ENCODE measurements around the gene RIF1.
A peak's percentile ranks its signal among the peaks of the same experiment; 100 is the strongest.

Gene RIF1, protein sequence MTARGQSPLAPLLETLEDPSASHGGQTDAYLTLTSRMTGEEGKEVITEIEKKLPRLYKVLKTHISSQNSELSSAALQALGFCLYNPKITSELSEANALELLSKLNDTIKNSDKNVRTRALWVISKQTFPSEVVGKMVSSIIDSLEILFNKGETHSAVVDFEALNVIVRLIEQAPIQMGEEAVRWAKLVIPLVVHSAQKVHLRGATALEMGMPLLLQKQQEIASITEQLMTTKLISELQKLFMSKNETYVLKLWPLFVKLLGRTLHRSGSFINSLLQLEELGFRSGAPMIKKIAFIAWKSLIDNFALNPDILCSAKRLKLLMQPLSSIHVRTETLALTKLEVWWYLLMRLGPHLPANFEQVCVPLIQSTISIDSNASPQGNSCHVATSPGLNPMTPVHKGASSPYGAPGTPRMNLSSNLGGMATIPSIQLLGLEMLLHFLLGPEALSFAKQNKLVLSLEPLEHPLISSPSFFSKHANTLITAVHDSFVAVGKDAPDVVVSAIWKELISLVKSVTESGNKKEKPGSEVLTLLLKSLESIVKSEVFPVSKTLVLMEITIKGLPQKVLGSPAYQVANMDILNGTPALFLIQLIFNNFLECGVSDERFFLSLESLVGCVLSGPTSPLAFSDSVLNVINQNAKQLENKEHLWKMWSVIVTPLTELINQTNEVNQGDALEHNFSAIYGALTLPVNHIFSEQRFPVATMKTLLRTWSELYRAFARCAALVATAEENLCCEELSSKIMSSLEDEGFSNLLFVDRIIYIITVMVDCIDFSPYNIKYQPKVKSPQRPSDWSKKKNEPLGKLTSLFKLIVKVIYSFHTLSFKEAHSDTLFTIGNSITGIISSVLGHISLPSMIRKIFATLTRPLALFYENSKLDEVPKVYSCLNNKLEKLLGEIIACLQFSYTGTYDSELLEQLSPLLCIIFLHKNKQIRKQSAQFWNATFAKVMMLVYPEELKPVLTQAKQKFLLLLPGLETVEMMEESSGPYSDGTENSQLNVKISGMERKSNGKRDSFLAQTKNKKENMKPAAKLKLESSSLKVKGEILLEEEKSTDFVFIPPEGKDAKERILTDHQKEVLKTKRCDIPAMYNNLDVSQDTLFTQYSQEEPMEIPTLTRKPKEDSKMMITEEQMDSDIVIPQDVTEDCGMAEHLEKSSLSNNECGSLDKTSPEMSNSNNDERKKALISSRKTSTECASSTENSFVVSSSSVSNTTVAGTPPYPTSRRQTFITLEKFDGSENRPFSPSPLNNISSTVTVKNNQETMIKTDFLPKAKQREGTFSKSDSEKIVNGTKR (N-terminal part only)

DNA sequence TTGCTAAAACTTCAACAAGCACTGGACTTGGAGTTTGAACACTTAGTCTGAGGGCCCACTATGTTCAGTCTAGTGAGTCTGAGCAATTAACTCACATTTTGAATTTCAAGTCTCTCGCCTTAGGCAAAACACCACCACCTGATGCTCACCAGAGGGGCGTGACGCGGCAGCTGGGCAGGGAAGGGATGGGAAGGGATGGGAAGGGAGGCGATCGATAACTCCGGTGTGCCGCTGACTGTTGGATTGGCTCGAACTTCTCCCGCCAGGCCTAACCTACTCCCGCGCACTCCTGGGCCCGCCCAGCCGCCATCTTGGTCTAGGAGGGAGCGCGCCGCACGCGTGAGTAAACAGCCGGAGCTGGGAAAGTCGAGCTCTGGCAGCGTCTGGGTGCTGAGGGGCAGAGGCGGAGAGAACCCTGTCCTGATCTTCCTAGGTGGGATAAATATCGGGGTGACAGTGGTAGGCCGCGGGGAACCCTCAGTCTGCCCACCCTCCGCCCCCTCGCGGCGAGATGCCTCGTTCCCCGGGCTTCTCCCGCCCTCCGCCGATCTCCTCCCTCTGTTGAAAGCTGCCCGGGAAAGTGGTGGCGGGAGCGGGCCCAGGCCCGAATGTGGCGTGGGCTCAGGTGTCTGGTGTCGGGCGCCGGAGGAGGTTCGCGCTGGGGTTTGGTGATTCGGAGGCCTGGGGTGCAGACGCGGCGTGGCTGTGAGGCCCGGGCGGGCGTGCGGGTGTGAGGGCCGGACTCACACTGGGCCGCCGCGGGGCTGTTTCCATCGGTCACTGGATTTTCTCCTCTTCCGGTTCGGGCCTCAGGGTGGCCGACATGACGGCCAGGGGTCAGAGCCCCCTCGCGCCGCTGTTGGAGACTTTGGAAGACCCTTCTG is at the start of gene RIF1:
Gene RIF1, plus strand, starts transcription at position 302 of the 884 bp plus-strand sequence. Its CDS starts 522 bp downstream, at position 824.
- H3K4me1 ChIP-seq (ENCODE audit: insufficient read depth, low read length) = peaks cover 6% of the 10 kb centered on the region
- no peaks in the 10 kb centered on the region for H3K27me3 ChIP-seq (ENCODE audit: insufficient read depth, low read length)
- H3K9me3 ChIP-seq (ENCODE audit: insufficient read depth, low read depth, low read length) = no peaks in the 10 kb centered on the region
- H3K9ac ChIP-seq (ENCODE audit: low read depth, low read length) = peak within 1 kb of the TSS; percentile 99
- peak within 1 kb of the TSS; percentile 59 for H3K27ac ChIP-seq (ENCODE audit: low read length)
- peaks cover 35% of the 10 kb centered on the region for H3K36me3 ChIP-seq (ENCODE audit: insufficient read depth, low read depth, low read length)
- H3K4me3 ChIP-seq (ENCODE audit: low read length) = peak within 1 kb of the TSS; percentile 91

DNA sequence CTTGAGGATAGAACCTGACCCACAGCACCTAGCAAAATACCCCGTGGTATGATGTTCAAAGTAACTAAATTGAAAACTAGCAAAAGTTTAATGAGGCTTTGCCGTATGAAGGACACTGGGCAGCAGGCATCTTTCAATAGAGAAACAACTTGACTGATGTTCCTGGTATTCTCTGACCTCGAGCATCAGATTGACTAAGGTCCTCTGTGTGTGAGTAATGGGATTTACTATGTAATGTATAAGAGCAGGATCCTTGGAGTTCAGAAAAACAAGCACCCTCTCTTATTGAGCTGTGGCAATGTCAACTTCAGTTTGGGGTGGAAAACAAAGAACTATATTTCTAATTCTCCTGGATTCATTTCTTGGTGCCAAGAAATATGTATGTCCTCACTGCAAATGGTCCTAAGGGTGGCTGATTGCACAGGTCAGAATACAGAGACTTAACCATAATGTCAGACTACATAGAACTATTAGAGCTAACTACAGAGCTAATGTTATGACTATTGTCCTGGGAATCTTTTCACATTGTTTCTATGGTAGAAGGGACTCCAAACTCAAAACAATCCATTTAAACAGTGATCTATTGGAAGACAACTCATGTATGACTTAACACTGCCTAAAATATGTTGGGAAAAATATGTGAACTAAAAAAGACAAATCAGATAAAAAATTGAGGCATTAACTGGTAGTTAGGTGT is 47.9 kb upstream of the RIF1 start:
- H3K36me3 ChIP-seq (ENCODE audit: insufficient read depth, low read depth, low read length) = no peaks in the 10 kb centered on the region
- no peaks in the 10 kb centered on the region for H3K27me3 ChIP-seq (ENCODE audit: insufficient read depth, low read length)
- no peak overlapping the region for H3K9ac ChIP-seq (ENCODE audit: low read depth, low read length)
- H3K4me3 ChIP-seq (ENCODE audit: low read length) = no peak overlapping the region
- H3K9me3 ChIP-seq (ENCODE audit: insufficient read depth, low read depth, low read length) = no peaks in the 10 kb centered on the region
- H3K27ac ChIP-seq (ENCODE audit: low read length) = no peak overlapping the region
- peaks cover 16% of the 10 kb centered on the region; the same call in 1 of the 2 replicates for H3K4me1 ChIP-seq (ENCODE audit: insufficient read depth, low read length)

DNA sequence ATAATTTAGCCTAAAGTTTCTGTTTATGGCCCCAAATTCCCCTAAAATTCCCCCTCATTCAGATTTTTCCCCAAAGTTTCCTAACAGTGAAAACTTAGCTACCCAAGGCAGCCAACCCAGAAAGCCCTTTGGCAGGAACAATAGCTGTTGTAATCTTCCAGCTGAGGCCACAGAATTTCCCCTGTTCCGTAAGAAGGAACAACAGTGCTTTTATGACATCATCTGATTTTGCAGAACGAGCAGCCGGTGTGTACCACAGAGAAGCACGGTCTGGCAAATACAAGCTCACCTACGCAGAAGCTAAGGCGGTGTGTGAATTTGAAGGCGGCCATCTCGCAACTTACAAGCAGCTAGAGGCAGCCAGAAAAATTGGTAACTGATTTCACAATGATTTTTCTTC is 46.0 kb upstream of the RIF1 start:
- no peaks in the 10 kb centered on the region for H3K9me3 ChIP-seq (ENCODE audit: insufficient read depth, low read depth, low read length)
- H3K27ac ChIP-seq (ENCODE audit: low read length) = no peak overlapping the region
- H3K4me3 ChIP-seq (ENCODE audit: low read length) = no peak overlapping the region
- no peak overlapping the region for H3K9ac ChIP-seq (ENCODE audit: low read depth, low read length)
- H3K27me3 ChIP-seq (ENCODE audit: insufficient read depth, low read length) = no peaks in the 10 kb centered on the region
- H3K36me3 ChIP-seq (ENCODE audit: insufficient read depth, low read depth, low read length) = no peaks in the 10 kb centered on the region
- peaks cover 1% of the 10 kb centered on the region; the same call in 1 of the 2 replicates for H3K4me1 ChIP-seq (ENCODE audit: insufficient read depth, low read length)

DNA sequence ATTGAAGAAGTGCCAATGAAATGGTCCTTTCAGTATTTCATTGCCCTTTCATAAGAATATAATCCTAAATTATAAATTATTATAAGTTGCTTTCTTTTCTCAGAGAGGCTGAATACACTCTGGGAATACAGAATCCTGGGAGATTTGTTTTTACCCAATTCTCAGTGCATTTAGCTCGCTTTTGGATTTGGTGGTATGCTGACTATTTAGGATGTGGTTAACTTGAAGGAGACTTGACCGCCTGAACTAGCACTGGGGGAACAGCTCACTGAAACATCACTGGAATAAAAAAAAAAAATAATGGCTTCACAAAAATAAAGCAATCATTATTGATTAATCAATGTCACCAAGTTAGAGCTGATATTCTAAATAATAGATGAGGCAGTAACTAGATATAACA is 42.1 kb upstream of the RIF1 start:
- Histone ChIP-seq H3K27me3 (ENCODE audit: insufficient read depth, low read length) (no peaks in the 10 kb centered on the region), H3K9me3 (ENCODE audit: insufficient read depth, low read depth, low read length) (no peaks in the 10 kb centered on the region), H3K4me3 (ENCODE audit: low read length) (no peak overlapping the region), H3K4me1 (ENCODE audit: insufficient read depth, low read length) (no peaks in the 10 kb centered on the region), H3K9ac (ENCODE audit: low read depth, low read length) (no peak overlapping the region), H3K36me3 (ENCODE audit: insufficient read depth, low read depth, low read length) (no peaks in the 10 kb centered on the region), H3K27ac (ENCODE audit: low read length) (no peak overlapping the region)

DNA sequence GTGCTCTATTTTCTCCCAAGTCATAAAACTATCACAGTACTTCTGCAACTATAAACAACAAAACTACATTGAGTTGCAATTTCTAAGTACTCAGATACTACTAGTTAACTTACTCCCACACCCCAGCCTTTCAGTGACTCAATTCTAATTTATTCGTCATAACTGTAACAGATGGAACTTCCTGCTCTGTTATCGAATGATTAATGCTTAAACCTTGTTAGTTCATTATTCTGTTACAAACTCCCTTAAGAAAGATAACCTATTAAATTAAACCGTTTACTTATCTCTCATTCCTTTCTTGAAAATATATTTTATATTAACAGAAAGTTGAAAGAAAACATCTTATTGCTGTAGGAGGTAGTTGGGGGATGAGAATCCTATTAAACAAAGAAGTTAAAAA is 35.3 kb upstream of the RIF1 start:
- H3K27me3 ChIP-seq (ENCODE audit: insufficient read depth, low read length) = no peaks in the 10 kb centered on the region
- no peaks in the 10 kb centered on the region for H3K36me3 ChIP-seq (ENCODE audit: insufficient read depth, low read depth, low read length)
- no peak overlapping the region for H3K9ac ChIP-seq (ENCODE audit: low read depth, low read length)
- H3K4me1 ChIP-seq (ENCODE audit: insufficient read depth, low read length) = peaks cover 12% of the 10 kb centered on the region
- no peak overlapping the region for H3K27ac ChIP-seq (ENCODE audit: low read length)
- H3K9me3 ChIP-seq (ENCODE audit: insufficient read depth, low read depth, low read length) = 0 out of 2 replicates have a peak, but pooled peaks cover 3% of the 10 kb centered on the region
- no peak overlapping the region for H3K4me3 ChIP-seq (ENCODE audit: low read length)

DNA sequence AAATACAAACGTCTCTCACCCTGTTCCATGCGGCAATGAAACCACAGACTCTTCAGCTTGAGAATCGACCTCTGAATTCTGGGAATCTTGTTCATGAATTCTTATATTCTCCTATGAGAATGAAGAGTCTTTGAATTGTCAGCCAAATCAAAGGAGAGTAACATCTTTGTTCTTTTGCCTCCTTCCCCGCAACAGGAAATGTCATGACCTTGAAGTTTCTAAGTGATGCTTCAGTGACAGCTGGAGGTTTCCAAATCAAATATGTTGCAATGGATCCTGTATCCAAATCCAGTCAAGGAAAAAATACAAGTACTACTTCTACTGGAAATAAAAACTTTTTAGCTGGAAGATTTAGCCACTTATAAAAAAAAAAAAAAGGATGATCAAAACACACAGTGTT is 30.5 kb upstream of the RIF1 start:
- Histone ChIP-seq H3K36me3 (ENCODE audit: insufficient read depth, low read depth, low read length) (no peaks in the 10 kb centered on the region), H3K27me3 (ENCODE audit: insufficient read depth, low read length) (no peaks in the 10 kb centered on the region), H3K9ac (ENCODE audit: low read depth, low read length) (no peak overlapping the region), H3K4me3 (ENCODE audit: low read length) (no peak overlapping the region), H3K27ac (ENCODE audit: low read length) (no peak overlapping the region), H3K9me3 (ENCODE audit: insufficient read depth, low read depth, low read length) (0 out of 2 replicates have a peak, but pooled peaks cover 3% of the 10 kb centered on the region), H3K4me1 (ENCODE audit: insufficient read depth, low read length) (peaks cover 3% of the 10 kb centered on the region)

DNA sequence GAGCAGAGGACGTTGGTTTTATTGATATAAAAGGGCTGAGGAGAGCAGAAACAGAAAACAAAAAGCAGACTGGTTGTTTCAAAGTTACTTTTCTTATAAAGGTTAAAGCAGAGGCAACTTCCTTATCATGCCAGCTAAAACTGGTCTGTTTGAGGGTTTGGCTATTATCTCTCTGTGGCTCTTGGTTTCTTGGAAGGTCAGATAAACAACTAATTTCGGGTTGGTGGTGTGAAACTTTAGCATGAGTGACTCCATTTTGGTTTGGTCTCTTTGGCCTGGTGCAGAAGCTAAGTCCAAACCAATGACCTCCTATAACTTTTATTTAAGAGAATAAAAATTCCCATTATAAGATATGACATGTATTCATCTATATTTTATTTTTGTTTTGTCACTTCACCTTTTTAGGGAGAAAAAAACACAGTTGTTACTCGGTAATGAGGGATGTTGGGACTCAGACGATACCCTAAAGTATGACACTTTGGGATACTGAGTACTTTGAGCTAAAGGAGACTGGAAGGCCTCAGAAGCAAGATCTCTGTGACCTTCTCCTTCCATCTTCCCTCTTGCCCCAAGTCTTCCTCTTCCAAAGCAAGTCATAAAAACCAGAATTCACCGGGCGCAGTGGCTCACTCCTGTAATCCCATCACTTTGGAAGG is 29.0 kb upstream of the RIF1 start:
- Histone ChIP-seq H3K27me3 (ENCODE audit: insufficient read depth, low read length) (no peaks in the 10 kb centered on the region), H3K4me3 (ENCODE audit: low read length) (no peak overlapping the region), H3K9ac (ENCODE audit: low read depth, low read length) (no peak overlapping the region), H3K4me1 (ENCODE audit: insufficient read depth, low read length) (no peaks in the 10 kb centered on the region), H3K9me3 (ENCODE audit: insufficient read depth, low read depth, low read length) (0 out of 2 replicates have a peak, but pooled peaks cover 3% of the 10 kb centered on the region), H3K27ac (ENCODE audit: low read length) (no peak overlapping the region), H3K36me3 (ENCODE audit: insufficient read depth, low read depth, low read length) (no peaks in the 10 kb centered on the region)

DNA sequence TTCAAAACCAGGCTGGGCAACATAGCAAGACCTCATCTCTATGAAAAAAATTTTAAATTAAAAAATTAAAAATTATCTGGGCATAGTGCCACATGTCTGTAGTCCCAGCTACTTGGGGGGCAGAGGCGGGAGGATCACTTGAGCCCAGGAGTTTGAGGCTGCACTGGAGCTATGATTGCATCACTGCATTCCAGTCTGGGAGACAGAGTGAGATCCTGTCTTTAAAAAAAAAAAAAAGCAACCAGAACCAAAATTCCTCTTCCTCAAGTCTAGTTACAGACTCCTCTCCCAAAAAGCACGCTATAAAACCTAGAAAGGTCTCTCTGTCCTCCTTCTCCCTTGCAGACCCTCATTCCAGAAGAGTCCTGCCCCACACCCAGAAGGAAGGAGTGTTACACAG is 28.4 kb upstream of the RIF1 start:
- Histone ChIP-seq H3K27ac (ENCODE audit: low read length) (no peak overlapping the region), H3K4me1 (ENCODE audit: insufficient read depth, low read length) (no peaks in the 10 kb centered on the region), H3K9me3 (ENCODE audit: insufficient read depth, low read depth, low read length) (0 out of 2 replicates have a peak, but pooled peaks cover 3% of the 10 kb centered on the region), H3K9ac (ENCODE audit: low read depth, low read length) (no peak overlapping the region), H3K36me3 (ENCODE audit: insufficient read depth, low read depth, low read length) (no peaks in the 10 kb centered on the region), H3K27me3 (ENCODE audit: insufficient read depth, low read length) (no peaks in the 10 kb centered on the region), H3K4me3 (ENCODE audit: low read length) (no peak overlapping the region)

DNA sequence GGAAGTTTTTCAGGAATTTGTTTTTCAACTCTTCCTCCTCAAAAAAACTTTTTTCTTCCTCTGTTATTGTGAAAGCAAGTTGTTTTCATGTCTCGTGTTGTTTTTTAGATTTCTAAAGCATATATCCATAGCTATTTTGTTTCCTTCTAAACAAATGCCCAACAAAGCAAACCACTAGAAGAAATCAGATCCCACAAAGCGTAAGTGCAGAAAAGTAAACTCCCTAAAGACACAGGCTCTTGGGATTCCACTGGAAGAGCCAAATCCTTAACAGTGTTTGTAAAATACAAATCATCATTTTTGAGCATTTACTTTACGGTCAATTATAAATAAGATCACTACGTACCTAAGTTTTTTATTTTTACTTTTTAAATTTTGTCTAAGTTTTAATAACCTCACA is 21.7 kb upstream of the RIF1 start:
- Histone ChIP-seq H3K9me3 (ENCODE audit: insufficient read depth, low read depth, low read length) (no peaks in the 10 kb centered on the region), H3K4me3 (ENCODE audit: low read length) (no peak overlapping the region), H3K9ac (ENCODE audit: low read depth, low read length) (no peak overlapping the region), H3K27me3 (ENCODE audit: insufficient read depth, low read length) (no peaks in the 10 kb centered on the region), H3K27ac (ENCODE audit: low read length) (no peak overlapping the region), H3K4me1 (ENCODE audit: insufficient read depth, low read length) (no peaks in the 10 kb centered on the region), H3K36me3 (ENCODE audit: insufficient read depth, low read depth, low read length) (no peaks in the 10 kb centered on the region)

DNA sequence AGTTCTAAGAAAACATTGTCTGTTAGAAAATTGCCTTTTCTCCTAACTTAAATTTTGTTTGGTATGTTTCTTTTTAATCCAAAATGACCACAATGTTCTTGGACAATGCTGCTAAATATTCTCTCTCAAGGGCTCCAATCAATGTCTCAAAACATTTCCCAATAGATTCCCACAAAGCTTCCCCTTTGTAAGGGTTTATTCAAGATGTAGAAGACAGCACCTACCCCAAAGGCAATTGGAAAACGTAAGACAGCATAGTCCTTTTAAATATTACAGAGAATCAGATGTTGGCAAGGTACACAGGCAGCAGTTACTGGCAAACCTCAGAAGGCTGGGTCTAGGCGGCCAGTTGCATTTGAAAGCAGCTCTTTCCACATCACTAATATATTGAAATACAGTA is 18.3 kb upstream of the RIF1 start:
- Histone ChIP-seq H3K27me3 (ENCODE audit: insufficient read depth, low read length) (no peaks in the 10 kb centered on the region), H3K27ac (ENCODE audit: low read length) (no peak overlapping the region), H3K4me3 (ENCODE audit: low read length) (no peak overlapping the region), H3K4me1 (ENCODE audit: insufficient read depth, low read length) (no peaks in the 10 kb centered on the region), H3K9me3 (ENCODE audit: insufficient read depth, low read depth, low read length) (no peaks in the 10 kb centered on the region), H3K9ac (ENCODE audit: low read depth, low read length) (no peak overlapping the region), H3K36me3 (ENCODE audit: insufficient read depth, low read depth, low read length) (no peaks in the 10 kb centered on the region)
